ENCODE measurements around the gene MPG.
A peak's percentile ranks its signal among the peaks of the same experiment; 100 is the strongest.

Gene MPG

DNA sequence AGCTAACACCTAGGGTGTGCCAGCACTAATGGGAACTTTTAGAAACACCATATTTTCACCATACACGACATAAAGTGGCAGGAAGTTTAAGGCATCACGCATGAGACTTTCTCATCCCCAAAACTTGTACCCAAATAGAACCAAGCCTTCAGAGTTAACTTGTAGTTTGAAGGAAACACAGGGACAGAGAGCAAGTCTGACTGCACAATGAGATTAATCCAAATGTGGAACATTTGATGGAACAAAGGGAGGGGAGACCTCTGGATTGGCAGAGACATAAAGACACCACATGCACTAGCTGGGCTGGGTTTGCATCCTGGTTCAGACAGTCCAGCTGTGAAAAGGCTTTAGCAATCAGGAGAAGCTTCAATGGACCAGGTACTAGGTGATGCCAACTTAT is 36.3 kb downstream of the MPG start:
- no peak for DNase-seq

DNA sequence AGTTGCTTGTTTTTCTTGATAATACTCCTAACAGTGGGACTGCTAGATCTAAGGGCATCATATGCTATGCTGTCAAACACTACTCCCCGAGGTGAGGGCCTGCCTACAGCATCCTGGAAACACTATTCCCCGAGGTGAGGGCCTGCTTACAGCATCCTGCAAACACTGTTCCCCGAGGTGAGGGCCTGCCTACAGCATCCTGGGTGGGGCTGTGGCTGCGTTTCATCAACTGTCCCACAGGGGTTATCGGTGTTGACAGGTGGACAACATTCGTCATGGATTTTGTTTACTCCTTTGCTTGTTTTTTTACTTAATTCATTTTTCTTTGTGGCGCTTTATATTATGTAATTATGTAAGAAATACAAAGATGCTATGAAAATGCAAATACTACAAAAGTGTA is 38.0 kb downstream of the MPG start:
- DNase-seq, result no peak

DNA sequence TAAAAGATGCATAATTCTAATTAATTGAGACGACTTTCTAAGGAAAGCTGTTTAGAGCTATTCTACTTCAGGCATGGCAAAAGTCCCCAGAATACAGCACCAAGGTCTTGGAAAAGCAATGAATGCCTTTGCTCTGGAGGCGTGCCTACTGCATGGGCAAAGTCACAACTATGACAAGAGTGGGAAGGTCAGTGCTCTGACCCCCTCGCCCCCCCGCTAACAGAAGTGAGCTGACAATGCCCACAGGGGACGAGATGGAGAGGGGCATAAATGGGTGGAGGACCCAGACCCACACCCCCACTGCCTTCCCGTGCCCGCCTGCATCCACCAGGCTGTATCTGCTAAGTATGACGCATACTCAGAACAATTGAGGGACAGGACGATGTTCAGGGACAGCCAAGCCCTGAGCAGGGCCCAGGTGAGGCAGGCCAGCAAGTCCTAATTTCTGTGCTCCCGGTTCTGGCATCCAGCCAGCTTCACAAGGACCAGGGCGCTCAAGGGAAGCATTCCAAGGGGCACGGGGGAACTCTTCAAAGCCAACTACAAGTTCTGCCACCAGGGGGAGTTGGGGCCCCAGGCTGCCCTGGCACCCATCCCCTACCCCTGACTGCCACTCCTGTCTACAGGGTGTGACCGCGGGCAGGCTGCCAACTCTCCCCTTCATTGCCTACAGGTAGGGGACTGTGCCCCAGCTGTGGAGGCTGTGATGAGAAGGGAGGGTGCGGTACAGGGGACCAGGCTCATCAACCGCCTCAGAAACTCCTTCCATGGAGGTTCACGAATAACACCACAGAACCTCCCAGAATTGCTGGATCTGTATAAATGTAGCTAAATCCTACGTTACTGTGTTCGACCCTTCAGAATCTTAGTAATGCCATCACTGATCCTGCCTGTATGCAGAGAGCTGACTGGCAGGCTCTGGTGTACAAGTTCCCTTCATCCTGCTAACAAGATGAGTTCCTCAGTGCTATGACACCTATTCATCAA is 39.6 kb downstream of the MPG start:
- DNase-seq, result peak; percentile 74

DNA sequence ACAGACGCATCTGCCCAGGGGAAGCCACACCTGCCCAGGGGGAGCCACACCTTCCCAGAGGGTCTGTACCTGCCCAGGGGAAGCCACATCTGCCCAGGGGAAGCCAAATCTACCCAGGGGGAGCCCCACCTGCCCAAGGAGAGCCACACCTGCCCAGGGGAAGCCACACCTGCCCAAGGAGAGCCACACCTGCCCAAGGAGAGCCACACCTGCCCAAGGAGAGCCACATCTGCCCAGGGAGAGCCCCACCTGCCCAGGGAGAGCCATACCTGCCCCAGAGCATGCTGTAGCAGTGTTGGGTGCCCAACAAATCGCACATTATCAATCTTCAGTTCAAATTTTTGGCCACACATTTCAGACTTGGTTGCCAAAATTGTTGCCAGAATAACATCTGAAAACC is 40.8 kb downstream of the MPG start:
- no peak for DNase-seq

DNA sequence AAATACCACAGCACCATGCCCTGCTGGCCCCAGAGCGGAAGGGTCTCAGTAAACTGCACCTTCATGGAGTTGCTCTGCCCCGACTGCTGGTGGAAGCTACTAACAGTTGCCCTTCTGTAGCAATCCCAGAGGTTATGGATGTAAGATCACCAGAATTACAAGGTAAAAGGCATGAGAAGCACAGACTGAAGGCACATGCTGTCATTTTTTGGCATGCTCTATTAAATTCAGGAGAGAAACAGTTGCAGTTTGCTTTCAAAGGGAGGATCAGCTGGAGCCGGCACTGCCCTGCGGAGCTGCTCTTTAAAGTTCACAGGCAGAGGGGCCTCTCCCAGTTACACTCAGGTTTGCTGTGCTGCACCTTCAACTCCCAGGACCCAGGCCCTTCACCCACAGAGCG is 41.3 kb downstream of the MPG start:
- DNase-seq, result no peak

DNA sequence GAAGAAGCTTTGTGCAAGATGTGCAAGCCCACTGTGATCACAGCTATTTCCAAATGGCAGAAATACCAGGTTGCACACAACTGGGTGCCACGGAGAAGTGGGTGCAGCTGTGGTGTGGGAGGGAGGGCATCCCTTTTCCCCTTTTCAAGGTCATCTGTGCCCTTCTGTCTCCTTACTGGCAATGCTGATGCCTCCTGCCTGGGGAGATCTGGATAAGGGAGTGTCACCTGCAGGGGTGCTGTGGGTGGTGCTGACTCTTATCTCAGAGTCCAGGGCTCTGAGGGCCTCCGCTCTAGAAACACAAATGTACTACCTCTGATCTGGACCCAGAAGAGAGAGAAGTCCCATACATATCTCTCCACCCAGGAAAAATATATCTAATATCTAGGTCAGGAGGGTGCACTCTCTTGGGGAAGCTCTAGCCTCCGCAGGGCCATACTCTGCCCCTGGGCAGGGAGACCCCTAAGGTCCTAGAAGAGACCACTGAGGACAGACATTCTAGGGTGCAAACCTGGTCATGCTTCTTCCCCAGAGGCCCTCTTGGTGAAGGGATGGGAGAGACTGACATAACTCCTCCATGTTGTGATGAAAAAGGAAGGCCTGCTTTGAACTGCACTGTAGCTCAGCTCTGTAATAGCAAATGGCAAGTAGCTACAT is 41.9 kb downstream of the MPG start:
- DNase-seq, result no peak

DNA sequence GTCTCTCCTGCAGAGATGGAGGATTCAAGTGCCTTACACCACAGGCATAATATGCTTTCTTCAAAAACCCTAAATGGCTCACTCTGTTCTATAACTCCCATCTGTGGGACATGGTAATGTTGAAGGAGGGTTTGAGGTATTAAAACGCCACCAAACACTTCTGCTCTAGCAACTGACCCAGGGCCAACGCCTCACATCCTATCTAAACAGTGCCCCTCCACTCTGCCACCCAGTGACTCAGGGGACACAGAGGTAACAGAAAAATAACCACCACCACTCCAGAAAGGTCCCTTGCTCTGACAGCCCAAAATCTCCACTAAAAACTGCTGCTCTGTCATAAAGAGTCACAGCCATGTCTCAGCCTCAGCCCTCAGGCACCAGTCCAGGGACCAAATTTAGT is 42.7 kb downstream of the MPG start:
- no peak for DNase-seq

DNA sequence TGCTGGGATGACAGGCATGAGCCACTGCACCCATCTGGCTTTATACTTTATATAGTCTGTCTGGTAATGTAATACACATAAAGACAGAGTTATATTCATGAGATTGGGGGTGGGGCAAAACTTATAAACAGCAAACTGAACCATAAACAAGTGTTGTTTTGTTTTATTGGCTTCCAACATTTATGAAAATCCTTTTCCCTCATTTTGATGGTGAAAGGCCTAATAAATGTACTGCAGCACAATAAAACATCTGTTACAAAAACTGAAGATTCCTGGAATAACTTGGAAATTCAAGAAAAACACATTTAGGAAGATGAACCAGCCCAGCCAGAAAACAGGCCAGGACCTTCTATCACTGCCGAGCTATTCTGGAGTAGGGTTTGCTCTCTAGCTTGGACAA is 44.3 kb downstream of the MPG start:
- DNase-seq, result no peak

DNA sequence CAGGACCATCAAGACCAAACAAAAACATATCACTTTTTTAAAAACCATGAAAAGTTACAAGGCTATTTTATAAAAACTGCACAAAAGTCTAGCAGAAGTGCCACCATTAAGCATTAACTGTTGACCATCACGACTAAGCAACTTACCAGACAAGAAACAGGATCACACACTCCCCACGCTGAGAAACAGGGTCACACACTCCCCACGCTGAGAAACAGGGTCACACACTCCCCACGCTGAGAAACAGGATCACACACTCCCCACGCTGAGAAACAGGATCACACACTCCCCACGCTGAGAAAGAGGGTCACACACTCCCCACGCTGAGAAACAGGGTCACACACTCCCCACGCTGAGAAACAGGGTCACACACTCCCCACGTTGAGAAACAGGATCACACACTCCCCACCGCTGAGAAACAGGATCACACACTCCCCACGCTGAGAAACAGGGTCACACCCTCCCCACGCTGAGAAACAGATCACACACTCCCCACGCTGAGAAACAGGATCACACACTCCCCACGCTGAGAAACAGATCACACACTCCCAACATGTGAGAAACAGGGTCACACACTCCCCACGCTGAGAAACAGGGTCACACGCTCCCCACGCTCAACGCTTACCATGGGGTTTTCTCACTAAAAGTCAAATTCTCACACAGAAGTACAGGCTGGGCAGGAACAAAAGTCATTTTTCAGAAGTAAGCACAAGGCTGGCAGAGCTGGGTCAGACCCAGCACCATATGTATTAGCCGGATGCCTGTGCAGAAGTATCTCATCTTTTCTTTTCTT is 45.7 kb downstream of the MPG start:
- peak; percentile 49 for DNase-seq

DNA sequence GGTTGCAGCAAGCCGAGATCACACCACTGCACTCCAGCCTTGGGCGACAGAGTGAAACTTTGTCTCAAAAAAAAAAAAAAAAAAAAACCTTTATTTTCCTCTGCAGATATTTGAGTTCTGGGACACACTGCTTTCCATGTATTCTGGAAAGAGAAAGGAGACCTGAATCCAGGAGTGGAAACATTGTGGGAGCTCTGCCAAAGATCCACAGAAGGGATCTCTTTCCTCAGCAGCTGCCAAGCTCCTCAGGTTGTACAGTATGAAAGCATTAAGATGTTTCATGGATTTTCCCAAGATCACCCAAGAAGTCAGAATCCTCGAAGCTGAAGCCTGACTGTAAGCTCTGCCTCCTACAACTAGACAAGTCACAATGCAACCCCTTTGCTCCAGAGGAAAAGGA is 47.0 kb downstream of the MPG start:
- DNase-seq, result no peak

DNA sequence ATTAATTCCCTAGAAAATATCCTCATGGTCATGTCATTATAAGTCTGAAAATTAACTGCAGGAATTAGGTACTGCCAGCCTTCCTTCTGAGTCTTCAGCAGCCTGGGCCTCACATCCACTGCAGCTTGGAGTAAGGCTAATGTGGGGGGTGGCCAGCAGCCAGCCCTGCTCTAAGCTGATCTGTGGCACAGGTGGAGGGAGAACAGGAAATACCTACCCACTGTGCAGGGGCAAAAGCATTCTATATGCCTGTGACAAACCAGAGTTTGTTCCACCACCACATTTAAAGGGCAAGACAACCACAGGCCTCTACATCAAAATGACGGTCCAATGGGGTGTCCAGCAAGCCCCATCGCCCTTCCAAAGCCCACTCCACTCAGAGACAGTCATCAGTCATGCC is 51.0 kb downstream of the MPG start:
- no peak for DNase-seq

DNA sequence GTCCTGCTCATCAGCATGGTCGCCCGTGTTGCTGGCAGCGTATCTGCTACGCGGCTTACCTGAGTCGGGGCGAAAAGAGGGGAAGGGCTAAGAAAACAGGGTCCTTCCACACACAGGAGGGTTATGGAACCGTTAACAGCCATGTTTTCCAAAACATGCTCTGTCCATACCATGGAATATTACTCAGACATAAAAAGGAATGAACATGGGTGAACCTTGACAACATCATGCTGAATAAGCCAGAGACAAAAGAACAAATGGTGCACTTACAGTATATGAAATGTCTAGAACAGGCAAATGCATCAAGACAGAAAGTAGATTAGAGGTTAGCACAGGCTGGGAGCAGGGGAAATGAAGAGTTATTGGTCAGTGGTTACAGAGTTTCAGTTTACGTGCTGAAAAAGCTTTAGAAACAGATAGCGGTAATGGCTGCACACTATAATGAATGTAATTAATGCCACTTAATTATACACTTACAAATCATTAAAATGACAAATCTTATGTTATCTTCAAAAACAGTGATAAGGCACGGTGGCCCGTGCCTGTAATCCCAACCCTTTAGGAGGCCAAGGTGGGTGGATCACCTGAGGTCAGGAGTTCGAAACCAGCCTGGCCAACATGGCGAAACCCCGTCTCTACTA is 52.6 kb downstream of the MPG start:
- DNase-seq, result no peak

DNA sequence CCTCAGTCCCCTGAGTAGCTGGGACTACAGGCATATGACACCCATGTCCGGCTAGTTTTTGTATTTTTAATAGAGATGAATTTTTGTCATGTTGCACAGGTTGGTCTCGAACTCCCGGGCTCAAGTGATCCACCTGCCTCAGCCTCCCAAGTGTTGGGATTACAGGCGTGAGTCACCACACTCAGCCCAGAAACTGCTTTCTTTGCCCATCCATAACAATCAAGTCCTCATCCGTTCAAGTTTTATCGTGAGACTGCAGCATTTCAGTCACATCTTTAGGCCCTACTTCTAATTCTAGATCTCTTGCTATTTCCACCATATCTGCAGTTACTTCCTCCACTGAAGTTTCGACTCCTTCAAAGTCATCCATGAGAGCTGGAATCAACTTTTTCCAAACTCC is 54.1 kb downstream of the MPG start:
- DNase-seq, result no peak

DNA sequence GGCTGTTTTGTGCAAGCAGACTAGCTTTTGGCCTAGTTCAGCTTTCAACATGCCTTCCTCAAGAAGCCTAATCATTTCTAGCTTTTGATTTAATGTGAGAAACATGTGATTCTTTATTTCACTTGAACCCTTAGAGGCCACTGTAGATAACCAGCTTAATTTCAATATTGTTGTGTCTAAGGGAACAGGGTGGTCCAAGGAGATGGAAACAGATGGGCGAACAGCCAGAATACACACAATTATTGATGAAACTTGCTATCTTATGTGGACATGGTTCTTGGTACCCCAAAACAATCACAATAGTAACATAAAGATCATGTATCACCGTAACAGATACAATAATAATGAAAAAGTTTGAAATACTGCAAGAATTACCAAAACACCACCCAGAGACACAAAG is 55.7 kb downstream of the MPG start:
- no peak for DNase-seq
